DND-41 (cell line): ENCODE data around the gene TCF7L1.

Experiments
- CTCF ChIP-seq: IDR thresholded peaks from 2 replicates; pipeline ENCODE4 v1.5.1; 2012; ENCODE audit warnings: borderline replicate concordance, low read length, moderate library complexity, mild to moderate bottlenecking; ENCODE audit not compliant: poor library complexity, severe bottlenecking; ENCODE audit errors: extremely low read depth
- EZH2 ChIP-seq: IDR thresholded peaks from 3 replicates; pipeline ENCODE4 v1.6.1; 2012; ENCODE audit warnings: borderline replicate concordance, low read depth, mild to moderate bottlenecking, moderate library complexity, low read length, inconsistent platforms; ENCODE audit not compliant: severe bottlenecking

DNA sequence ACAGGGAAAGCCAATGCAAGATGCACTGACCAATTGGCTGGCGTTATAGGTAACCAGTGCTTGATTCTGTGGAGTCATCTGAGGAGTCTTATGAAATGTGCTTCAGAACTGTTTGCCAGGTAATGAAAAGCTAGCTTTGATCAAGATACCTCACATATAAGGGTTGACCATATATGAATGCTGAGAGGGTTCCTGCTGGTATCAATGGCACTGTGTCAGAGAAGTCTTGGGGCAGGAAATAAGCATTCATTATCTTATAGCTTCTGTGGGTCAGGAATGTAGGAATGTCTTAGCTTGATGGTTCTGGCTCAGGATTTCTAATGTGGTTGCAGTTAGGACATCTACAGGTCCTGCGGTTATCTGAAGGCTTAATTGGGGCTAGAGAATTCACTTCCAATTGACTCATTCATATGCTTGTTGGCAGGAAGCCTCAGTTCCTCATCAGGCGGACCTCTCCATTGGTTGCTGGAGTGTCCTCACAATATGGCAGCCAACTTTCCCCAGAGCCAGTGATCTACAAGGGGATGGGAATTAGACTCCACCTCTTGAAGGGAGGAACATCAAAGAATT, 22.1 kb upstream of the TCF7L1 start:
- TF ChIP-seq CTCF, result no peak
- no peak for TF ChIP-seq EZH2
